ENCODE data around the gene SPTBN5.

GRCh38 chr15:41870689-41871081 lies 23.2 kb downstream of the SPTBN5 start:
- TF ChIP-seq NFIC (IDR thresholded peaks at IDR 0.05; ENCODE audit: low read depth, low read length): no peak
- TF ChIP-seq FOS (IDR thresholded peaks at IDR 0.05; ENCODE audit: borderline replicate concordance, extremely low read depth, insufficient read length): no peak

All from GM12878 (cell line).